DND-41 (cell line): ENCODE results near the gene KCNJ6.

Experiments
- EZH2 ChIP-seq: IDR thresholded peaks from 3 replicates; pipeline ENCODE4 v1.6.1; 2012; ENCODE audit warnings: borderline replicate concordance, low read depth, mild to moderate bottlenecking, moderate library complexity, low read length, inconsistent platforms; ENCODE audit not compliant: severe bottlenecking
- TF ChIP-seq, protein P1 (sequence below): IDR thresholded peaks from 2 replicates; pipeline ENCODE4 v1.5.1; 2012; ENCODE audit warnings: borderline replicate concordance, low read length, moderate library complexity, mild to moderate bottlenecking; ENCODE audit not compliant: poor library complexity, severe bottlenecking; ENCODE audit errors: extremely low read depth

DNA sequence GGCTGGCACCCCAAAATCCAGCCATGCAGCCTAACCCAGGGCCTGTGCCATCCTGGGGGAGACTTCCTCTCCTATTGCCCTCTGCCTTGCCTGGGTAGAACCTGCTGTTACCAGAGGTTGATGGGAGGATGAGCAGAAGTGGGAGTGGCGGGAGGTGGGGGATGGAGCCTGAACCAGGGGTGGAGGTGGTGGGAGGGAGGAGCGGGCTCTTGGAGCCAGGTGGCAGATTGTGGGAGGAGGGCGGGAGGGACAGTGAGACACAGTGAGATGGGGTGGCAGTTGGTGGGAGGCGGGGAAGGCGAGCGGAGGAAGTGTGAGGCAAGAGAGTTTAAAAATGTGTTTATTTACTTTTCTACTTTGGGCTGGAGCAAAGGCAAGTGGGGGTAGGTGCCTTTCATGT, 87.3 kb downstream of the KCNJ6 start:
- TF ChIP-seq, protein P1, sequence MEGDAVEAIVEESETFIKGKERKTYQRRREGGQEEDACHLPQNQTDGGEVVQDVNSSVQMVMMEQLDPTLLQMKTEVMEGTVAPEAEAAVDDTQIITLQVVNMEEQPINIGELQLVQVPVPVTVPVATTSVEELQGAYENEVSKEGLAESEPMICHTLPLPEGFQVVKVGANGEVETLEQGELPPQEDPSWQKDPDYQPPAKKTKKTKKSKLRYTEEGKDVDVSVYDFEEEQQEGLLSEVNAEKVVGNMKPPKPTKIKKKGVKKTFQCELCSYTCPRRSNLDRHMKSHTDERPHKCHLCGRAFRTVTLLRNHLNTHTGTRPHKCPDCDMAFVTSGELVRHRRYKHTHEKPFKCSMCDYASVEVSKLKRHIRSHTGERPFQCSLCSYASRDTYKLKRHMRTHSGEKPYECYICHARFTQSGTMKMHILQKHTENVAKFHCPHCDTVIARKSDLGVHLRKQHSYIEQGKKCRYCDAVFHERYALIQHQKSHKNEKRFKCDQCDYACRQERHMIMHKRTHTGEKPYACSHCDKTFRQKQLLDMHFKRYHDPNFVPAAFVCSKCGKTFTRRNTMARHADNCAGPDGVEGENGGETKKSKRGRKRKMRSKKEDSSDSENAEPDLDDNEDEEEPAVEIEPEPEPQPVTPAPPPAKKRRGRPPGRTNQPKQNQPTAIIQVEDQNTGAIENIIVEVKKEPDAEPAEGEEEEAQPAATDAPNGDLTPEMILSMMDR = no peak
- TF ChIP-seq EZH2 = no peak
